Endodermal cell (in vitro differentiated cells): ENCODE measurements around the gene ECI2. TPM values are rescaled to one million over a fixed set of nuclear protein-coding genes. Genes with fewer than 3 reads are reported as not detected.

Source experiments
- DNase-seq: peaks from one replicate; pipeline ENCODE4 v3.0.0-alpha.2; 2017
- H3K27ac ChIP-seq: 2 replicates; pipeline ENCODE4 v1.5.1; 2013; ENCODE audit warnings: mild to moderate bottlenecking, low read depth, low read length, moderate library complexity
- H3K27me3 ChIP-seq: 2 replicates; pipeline ENCODE4 v1.6.1; 2013; ENCODE audit warnings: mild to moderate bottlenecking, low read length, moderate library complexity; ENCODE audit not compliant: insufficient read depth, control insufficient read depth, poor library complexity, severe bottlenecking
- H3K36me3 ChIP-seq: 2 replicates; pipeline ENCODE4 v1.7.0; 2013; ENCODE audit warnings: mild to moderate bottlenecking, low read length, moderate library complexity; ENCODE audit not compliant: control insufficient read depth, insufficient read depth
- H3K4me1 ChIP-seq: one replicate; pipeline ENCODE4 v1.7.0; 2013; ENCODE audit warnings: low read length; ENCODE audit not compliant: control insufficient read depth, insufficient read depth
- H3K4me3 ChIP-seq: 2 replicates; pipeline ENCODE4 v1.5.1; 2013; ENCODE audit warnings: mild to moderate bottlenecking, low read length, moderate library complexity
- H3K9ac ChIP-seq: 2 replicates; pipeline ENCODE4 v1.6.1; 2013; ENCODE audit warnings: mild to moderate bottlenecking, low read length, moderate library complexity; ENCODE audit not compliant: poor library complexity, severe bottlenecking; ENCODE audit errors: extremely low read depth
- H3K9me3 ChIP-seq: 2 replicates; pipeline ENCODE4 v1.6.1; 2013; ENCODE audit warnings: mild to moderate bottlenecking, low read length, moderate library complexity; ENCODE audit not compliant: control insufficient read depth
- H3K27ac Mint-ChIP-seq: 2 replicates; pipeline ENCODE4 v1.8.0; 2020; ENCODE audit warnings: mixed read lengths
- H3K27me3 Mint-ChIP-seq: 2 replicates; pipeline ENCODE4 v1.8.0; 2021; ENCODE audit warnings: mild to moderate bottlenecking, mixed read lengths; ENCODE audit not compliant: insufficient read depth
- H3K36me3 Mint-ChIP-seq: 2 replicates; pipeline ENCODE4 v1.8.0; 2020; ENCODE audit warnings: low read depth, mixed read lengths
- H3K4me1 Mint-ChIP-seq: 2 replicates; pipeline ENCODE4 v1.8.0; 2020; ENCODE audit warnings: mixed read lengths
- H3K4me3 Mint-ChIP-seq: 2 replicates; pipeline ENCODE4 v1.8.0; 2020; ENCODE audit warnings: mild to moderate bottlenecking, moderate library complexity, mixed read lengths
- H3K9me3 Mint-ChIP-seq: 2 replicates; pipeline ENCODE4 v1.8.0; 2020; ENCODE audit warnings: mild to moderate bottlenecking, mixed read lengths
- CTCF ChIP-seq: fragments of 200-600 bp; sonication (generic); conservative IDR thresholded peaks from 2 replicates; pipeline ENCODE4 v1.5.0; 2021; ENCODE audit warnings: antibody characterized with exemption, mild to moderate bottlenecking
- WGBS, 2 experiments: methylation state at CpG; one replicate each; pipeline versions ENCODE4 v1.1.5 to v1.1.7; 2013; ENCODE audit warnings: missing lambda C conversion rate in 2 of 2, mixed read lengths in 1 of 2; ENCODE audit not compliant: insufficient coverage in 1 of 2, insufficient read length in 1 of 2; 5-methylcytosine and 5-hydroxymethylcytosine counted together
- total RNA-seq, 2 donors: library from RNA; stranded (reverse); fragmentation: NEBNext Ultra II Directional in 1 of 2; extraction: Animal tissue kit (Norgen Biotek cat#: 25700) in 1 of 2; gene quantifications; 2 replicates in 1 of 2; 3 replicates in 1 of 2; pipeline ENCODE4 v1.2.1, GENCODE V29; 2021

The ECI2 gene
- total RNA-seq, 2 donors from 2014 or later = 40.4 to 58.2 TPM

- Histone ChIP-seq H3K4me3 (no peak overlapping the region), H3K27me3 (no peaks in the 10 kb centered on the region), H3K9me3 (peaks cover 8% of the 10 kb centered on the region), H3K36me3 (no peaks in the 10 kb centered on the region), H3K27ac (peak overlapping the region; percentile 92), H3K4me1 (peaks cover 4% of the 10 kb centered on the region), H3K9ac (no peak overlapping the region)
- DNase-seq = peak; percentile 60
- H3K36me3 Mint-ChIP-seq = no peaks in the 10 kb centered on the region
- H3K27ac Mint-ChIP-seq = no peak overlapping the region
- no peak overlapping the region for H3K4me3 Mint-ChIP-seq
- peaks cover 29% of the 10 kb centered on the region for H3K4me1 Mint-ChIP-seq
- TF ChIP-seq CTCF = no peak
- no peaks in the 10 kb centered on the region for H3K27me3 Mint-ChIP-seq
- H3K9me3 Mint-ChIP-seq = peaks cover 26% of the 10 kb centered on the region
- 28 to 58% methylated on average over 6 to 8 of the region's 8 CpGs for WGBS, 2 experiments
Measured at GRCh38 chr6:4169028-4169789, 33.8 kb upstream of the ECI2 start.

- Histone ChIP-seq H3K27me3 (no peaks in the 10 kb centered on the region), H3K9ac (no peak overlapping the region), H3K9me3 (peaks cover 8% of the 10 kb centered on the region), H3K4me1 (peaks cover 4% of the 10 kb centered on the region), H3K27ac (no peak overlapping the region), H3K36me3 (no peaks in the 10 kb centered on the region), H3K4me3 (peak overlapping the region; percentile 35)
- no peak for DNase-seq
- Mint-ChIP-seq H3K4me1 (peaks cover 18% of the 10 kb centered on the region), H3K9me3 (peaks cover 26% of the 10 kb centered on the region), H3K36me3 (no peaks in the 10 kb centered on the region), H3K27ac (no peak overlapping the region), H3K27me3 (no peaks in the 10 kb centered on the region), H3K4me3 (no peak overlapping the region)
- WGBS, 2 experiments = 100% methylated on average over 1 of the region's 1 CpG; no CpG with 5 or more reads in 1 of the 2 experiments
- TF ChIP-seq CTCF = no peak
Measured at GRCh38 chr6:4167833-4168232, 32.5 kb upstream of the ECI2 start.

GRCh38 chr6:4167123-4167522 lies 31.7 kb upstream of the ECI2 start:
- Histone ChIP-seq H3K27me3 (no peaks in the 10 kb centered on the region), H3K27ac (no peak overlapping the region), H3K4me1 (peaks cover 4% of the 10 kb centered on the region), H3K9ac (no peak overlapping the region), H3K36me3 (no peaks in the 10 kb centered on the region), H3K9me3 (peaks cover 8% of the 10 kb centered on the region), H3K4me3 (no peak overlapping the region)
- no peak for DNase-seq
- TF ChIP-seq CTCF = no peak
- H3K9me3 Mint-ChIP-seq = peaks cover 26% of the 10 kb centered on the region
- no peak overlapping the region for H3K4me3 Mint-ChIP-seq
- no peak overlapping the region for H3K27ac Mint-ChIP-seq
- H3K4me1 Mint-ChIP-seq = peaks cover 12% of the 10 kb centered on the region
- H3K27me3 Mint-ChIP-seq = no peaks in the 10 kb centered on the region
- WGBS, 2 experiments = 90 to 95% methylated on average over 2 to 6 of the region's 6 CpGs
- no peaks in the 10 kb centered on the region for H3K36me3 Mint-ChIP-seq
